ENCODE results near the gene CETN3. TPM values are rescaled to one million over a fixed set of nuclear protein-coding genes. Genes with fewer than 3 reads are reported as not detected.

The CETN3 gene
- total and polyA plus RNA-seq, 2 experiments from 2014 or later = 22.1 to 107 TPM

GRCh38 chr5:90438100-90438499 lies 28.5 kb upstream of the CETN3 start:
- Histone ChIP-seq H3K9me2 (ENCODE audit: insufficient read depth) (no peaks in the 10 kb centered on the region), H3K27me3 (ENCODE audit: insufficient read depth) (no peaks in the 10 kb centered on the region), H3F3A (replicated peaks; ENCODE audit: low read depth) (no peaks in the 10 kb centered on the region), H3K4me1 (ENCODE audit: insufficient read depth) (0 out of 2 replicates have a peak, but pooled peaks cover 5% of the 10 kb centered on the region), H4K20me1 (replicated peaks; ENCODE audit: insufficient read depth) (no peaks in the 10 kb centered on the region), H3K79me2 (replicated peaks; ENCODE audit: insufficient read depth) (no peaks in the 10 kb centered on the region), H3K36me3 (ENCODE audit: insufficient read depth) (no peaks in the 10 kb centered on the region), H3K4me3 (no peak overlapping the region), H2AFZ (no peak overlapping the region), H3K4me2 (no peak overlapping the region), H3K27ac (ENCODE audit: low read depth) (no peak overlapping the region)
- no peak overlapping the region for H3K27ac Mint-ChIP-seq
- TF ChIP-seq CTCF (conservative IDR thresholded peaks at IDR 0.05; ENCODE audit: low read depth in 2 of 2) = no peak
- TF ChIP-seq CREB1 (CRISPR knock-in tag; IDR thresholded peaks at IDR 0.05; ENCODE audit: low read depth) = no peak
- TF ChIP-seq REST (IDR thresholded peaks at IDR 0.05; ENCODE audit: unreplicated experiment) = no peak
- TF ChIP-seq EZH2phosphoT487 (IDR thresholded peaks at IDR 0.05; ENCODE audit: unreplicated experiment) = no peak
- TF ChIP-seq STAT1 (IDR thresholded peaks at IDR 0.05; ENCODE audit: unreplicated experiment) = no peak
- no peak for TF ChIP-seq ZNF462 (CRISPR knock-in tag; IDR thresholded peaks at IDR 0.05)
- no peak for TF ChIP-seq EZH2 (IDR thresholded peaks at IDR 0.05; ENCODE audit: low read depth, unreplicated experiment)
- TF ChIP-seq NANOG (IDR thresholded peaks at IDR 0.05; ENCODE audit: borderline replicate concordance) = no peak
- H3K4me3 Mint-ChIP-seq = no peak overlapping the region
- H3K27me3 Mint-ChIP-seq (ENCODE audit: insufficient read depth, low read depth, poor library complexity) = peaks cover 1% of the 10 kb centered on the region
- H3K4me1 Mint-ChIP-seq = peaks cover 9% of the 10 kb centered on the region
- no peaks in the 10 kb centered on the region for H3K36me3 Mint-ChIP-seq (ENCODE audit: low read depth)
- no peak for DNase-seq (ENCODE audit: low spot score)
- no peak for ATAC-seq
- H3K9me3 Mint-ChIP-seq = no peaks in the 10 kb centered on the region

Data from GM23338 (cell line).